ENCODE measurements around the gene SLC49A3.
"Not testable (repeated sequence)": the region's sequence is repeated elsewhere in the genome, so short reads cannot be mapped to it uniquely, and the experiment has no call there.

Gene SLC49A3

DNA sequence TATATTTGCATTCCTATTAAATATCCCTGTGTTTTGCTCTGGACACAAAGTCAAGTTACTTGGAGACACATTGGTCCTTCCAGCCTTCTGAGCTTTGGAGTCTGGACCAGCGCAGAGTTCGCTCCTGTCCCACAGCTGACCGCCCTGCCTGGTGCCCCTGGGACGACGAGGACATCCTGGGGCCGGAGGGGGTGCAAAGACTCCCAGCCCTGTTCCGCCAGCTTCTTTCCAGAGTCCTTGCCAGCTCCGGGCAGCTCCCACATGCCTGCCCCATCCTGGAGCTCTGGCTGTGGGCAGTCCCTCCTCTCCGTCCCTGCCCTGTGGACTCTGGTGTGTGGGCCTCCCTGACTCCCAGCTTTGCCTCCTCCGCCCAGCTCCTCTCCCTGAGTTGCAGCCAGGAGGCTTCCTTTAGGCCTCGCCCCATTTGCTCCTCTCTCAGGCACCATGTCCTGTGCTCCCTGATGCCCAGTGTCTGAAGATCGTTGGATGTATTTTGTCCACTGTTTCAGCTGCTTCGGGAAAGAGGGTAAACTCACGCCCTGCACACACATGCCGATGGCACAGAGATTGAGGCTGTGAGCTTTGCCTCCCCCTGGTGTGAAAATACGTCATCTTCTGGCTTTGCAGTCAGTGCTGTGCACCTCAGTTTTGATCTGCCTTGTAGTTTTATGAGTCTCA is 11.8 kb upstream of the SLC49A3 start:
- no peak for DNase-seq

DNA sequence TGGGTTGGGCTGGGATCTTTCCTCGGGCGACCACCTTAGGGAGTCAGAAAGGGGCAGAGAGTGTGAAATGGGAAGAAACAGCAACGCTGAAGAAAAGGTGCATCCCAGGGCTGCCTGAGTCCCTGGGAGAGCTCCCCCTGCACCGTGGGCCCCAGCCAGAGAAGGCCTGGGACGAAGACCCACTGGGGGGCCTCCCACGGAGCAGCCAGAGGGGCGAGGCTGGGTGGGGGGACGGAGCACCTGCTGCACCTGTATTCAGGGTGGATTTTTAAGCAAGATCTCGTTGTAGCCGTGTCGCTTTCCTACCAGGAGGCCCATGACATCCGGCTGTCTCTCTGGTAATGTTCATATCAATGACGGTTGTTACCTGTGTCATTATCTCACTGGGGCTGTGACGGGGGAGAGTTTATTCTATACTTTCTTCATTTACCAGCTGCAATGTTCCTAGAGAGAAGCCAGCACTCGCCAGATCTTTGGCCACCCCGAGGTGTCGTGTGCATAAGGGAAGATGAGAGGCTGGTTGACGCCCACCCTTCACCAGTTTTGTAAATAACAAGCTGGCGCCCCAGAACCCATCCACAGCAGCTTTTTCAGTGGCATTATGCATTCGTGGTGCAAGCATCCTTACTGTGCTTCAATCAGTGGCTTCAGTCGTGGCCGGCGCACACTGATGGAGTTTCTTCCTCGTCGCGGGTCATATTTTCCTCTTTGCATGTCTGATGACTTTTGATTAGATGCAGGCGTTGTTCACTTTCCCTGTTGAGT is 11.0 kb upstream of the SLC49A3 start:
- DNase-seq: no peak

DNA sequence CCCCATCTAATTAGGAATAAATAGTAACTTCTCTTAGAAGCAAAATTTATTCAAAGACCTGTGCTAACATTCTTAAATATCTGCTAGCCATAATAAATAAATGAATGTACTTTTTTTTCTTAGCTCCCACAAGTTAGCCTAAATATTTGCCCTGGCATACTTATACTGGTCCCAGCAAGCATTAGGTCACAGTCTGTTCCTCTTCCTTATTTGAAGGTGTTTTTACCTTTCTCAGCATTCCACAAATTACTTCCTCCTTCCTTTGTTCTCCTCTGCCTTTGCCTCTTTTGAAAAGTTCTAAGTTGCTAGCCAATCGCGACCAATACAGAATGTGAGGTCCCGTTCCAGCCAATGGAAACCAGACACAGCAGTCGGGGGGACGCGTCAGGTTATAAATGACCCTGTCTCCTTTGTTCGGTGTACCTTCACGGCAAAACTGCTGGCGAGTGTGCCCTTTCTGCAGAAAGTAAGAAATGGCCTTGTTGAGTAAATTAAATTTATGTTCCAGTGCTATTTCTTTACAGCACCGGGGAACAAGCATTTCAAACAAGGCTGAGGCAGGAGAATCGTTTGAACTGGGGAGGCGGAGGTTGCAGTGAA is 5.5 kb upstream of the SLC49A3 start:
- not testable (repeated sequence) for DNase-seq

DNA sequence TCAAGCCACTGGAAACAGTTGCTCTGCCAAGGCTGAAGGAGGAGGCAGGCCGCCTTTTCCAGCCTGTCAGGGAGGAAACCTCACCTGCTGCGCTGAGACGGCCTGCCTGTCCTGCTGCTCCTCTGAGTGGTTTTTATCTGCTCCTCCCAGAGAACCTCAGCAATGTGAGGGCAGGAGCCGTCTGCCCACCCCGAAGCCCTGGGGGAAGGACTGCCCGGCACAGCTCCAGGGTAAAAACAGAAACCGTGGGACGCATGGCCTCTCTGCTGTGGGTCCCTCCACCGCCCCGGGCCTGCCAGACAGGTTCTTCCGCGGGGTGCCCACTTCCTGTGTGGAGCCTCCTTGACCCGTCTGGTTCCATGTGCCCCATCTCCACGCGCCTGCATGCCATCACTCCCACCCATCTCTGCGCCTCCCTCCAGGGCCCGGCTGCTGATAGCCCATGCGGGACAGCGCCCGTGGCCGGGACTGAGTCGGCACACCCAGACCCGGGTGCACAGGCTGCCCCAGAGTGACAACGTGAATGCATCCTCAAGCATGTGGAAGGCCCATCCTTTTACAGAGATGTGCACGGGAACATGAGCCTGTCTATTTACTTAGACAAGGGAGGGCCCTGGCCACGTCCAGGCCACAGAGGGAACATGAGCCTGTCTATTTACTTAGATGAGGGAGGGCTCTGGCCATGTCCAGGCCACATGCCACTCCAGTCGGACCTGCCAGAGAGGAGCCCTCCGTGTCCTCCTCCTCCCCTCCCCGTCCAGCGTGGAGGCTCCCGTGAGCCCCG is 4.0 kb upstream of the SLC49A3 start:
- no peak for DNase-seq

DNA sequence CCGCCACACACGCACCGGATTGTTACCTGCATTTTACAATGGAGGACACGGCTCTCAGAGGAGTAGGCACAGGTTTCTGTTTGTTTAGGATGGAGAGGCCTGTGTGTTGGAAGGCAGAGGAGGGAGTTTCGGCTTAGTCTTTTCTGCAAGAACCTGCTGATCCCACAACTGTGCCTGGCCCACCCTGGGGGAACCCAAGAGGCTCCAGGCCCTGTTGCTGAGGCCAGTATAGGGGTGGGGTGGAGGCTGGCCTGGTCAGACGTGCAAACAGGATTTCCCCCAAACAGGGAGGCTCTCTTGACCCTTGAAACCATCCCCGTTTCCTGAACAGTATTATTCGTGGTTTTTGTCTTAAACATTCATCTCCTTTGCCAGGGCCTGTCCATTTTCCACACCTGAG is 772 bp upstream of the SLC49A3 start:
- no peak for DNase-seq

DNA sequence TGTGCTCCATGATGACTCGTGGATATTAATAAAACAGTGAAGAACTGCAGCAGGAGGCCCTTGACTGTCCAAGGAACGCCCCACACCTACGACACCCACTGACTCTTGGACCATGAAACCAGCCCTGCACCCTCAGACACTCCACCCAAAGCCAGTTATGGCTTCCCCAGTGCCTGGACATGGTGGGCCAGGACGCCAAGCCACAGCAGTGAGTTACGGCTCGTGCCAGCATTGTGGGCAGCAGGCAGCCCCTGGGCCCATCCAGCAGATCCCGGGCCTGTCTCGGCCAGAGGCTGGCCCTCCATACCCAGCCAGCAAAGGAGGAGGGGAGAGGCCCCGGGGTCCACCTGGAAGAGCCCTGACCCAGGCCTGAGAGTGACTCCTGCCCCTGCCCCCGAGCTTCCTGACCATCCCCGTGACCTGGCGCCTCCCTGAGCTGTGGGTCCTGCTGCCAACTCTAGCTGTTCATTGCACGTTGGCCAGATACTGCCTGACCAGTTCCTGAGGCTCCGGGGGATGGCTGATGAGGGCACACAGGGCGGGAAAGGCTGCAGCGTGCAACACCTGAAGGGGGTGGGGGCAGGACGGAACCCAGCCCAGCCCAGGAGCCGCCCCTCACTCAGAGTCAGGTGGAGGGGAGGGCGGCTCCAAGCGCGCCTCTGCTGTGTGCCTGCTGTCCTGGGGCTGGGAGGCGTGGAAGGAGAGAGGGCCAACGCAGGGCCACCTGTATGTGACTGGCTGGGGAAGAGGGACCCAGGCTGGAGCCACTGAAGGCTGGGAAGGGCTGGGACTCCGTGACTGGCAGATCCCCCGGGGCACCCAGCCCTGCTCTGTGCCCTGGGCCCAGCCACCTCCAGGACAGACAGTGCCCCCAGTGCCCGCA is 739 bp downstream of the SLC49A3 start:
- DNase-seq: no peak

DNA sequence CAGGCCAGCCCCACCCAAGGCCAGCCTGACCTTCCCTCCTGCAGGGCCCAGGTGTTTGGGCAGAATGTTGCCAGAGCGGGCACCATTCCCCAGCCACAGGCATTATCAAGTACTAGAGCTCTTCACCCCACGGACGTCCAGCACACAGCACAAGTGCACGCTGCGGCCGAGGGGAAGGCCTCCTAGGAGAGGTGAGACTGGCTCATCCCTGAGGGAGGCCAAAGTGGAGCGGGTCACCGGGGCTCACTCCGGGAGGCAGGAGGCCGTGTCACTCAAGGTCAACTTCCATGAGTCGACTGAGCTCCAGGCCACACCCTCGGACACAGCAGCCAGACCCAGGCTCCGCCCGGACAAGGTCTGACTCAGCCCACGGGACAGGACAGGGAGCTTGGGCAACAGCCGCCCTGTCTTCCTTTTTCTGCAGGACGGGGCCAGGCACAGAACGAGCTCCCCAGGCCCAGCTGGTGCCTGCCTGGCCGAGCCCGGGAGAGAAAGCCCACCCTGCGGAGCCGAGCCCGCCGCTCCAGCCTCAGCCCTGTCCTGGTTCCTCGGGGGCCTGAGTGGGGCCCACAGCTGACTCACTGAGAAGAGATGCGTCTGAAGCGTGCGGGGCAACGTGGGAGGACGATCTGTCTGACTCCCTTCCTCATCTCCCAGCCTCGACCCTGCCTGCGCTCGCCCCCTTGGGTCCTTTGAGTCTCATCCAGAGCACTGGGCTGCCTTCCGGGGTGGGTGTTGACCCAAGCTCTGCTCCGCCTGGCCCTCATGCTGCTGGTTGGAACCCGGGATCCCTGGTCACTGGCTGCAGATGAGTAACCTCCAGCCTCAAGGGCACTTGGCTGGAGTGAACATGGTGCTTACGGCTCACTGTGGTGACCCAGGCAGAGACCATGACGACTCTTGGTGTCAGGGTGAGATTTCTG is 1.6 kb downstream of the SLC49A3 start:
- no peak for DNase-seq

DNA sequence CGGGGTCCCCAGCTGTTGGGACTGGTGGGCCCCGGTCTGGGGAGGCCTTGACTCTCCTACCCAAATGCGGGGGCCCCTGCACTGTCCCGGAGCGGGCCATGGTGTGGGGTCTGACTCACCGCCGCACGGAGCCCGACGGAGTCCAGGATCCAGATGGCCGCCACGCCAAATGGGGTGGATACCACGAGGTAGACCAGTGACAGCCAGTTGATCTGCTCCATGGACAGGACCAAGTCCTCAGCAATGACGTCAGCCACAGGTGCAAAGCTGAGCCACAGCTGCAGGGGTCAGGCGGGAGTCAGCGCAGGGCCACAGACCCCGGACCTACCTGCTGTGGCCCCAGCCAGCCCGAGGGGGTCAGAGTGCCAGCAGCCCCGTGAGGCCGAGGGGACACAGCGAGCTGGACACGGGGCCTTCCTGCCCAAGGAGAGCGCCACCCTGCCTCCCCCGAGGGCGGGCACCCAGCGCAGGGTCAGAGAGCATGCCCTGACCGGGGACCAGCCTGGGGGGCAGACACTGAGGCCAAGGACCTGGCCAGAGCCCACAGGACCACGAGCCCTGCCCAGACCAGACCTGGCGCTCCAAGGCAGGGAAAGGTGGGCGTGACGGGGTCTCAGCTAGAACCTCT is 2.4 kb downstream of the SLC49A3 start:
- no peak for DNase-seq

DNA sequence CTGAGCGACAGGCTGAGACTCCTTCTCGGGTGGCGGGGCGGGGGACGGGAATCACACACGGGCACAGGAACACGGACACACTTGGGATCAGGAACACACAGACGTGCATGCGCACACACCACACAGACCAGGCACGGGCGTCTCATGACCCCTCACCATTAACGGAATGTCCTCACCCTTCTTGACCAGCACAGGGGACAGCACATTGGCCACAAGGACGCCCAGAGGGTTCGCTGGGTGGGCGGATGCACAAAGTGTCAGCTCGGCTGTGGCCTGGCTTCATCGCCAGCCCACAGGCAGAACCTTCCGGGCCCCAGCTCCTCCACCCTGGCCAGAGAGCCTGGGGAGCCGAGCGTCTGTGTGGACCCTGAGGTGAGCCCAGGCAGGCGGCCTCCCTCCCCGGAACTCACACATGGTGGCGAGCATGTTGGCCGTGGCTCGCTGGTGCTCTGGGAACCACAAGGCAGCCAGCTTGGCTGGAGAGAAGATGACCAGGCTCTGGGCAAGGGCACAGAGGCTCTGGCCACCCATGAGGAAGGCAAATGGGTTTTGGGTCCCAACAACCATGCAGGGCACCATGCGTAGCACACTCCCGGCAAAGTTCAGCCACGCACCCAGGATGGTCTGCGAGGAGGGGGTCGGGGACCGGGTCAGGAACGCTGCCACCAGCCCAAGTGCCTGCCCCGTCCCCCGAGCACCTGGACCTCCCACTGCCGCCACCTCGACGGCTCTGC is 3.1 kb downstream of the SLC49A3 start:
- DNase-seq: no peak

DNA sequence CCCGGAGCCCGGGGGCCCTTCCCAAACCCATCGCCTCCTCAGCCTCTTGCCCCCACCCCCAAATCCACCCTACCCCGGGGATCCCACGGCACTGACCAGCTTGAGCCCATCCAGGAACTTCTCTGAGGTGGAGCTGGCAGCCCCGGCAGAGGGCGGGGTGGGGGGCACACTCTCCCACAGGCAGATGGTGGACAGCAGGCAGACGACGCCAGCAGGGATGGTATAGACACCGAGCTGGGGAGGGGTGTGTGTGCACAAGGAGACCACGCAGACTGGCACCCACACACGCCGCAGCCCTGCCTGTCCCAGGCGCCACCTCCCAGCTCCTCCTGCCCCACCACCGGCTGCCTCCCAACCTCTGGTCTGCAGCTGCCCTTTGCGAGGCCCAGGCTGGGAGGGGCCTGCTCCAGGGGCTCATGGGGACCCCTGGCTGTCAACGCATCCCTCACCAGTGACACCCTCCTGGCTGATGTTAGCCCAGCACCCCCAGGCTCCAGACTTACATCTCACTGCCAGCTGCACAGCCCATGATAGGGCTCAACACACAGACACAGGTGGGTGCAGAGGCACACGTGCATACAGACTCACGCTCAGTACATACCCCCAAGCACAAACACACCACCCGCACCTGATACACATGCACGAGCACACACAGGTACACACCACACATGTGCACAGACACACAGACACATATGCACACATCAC is 4.2 kb downstream of the SLC49A3 start:
- no peak for DNase-seq

DNA sequence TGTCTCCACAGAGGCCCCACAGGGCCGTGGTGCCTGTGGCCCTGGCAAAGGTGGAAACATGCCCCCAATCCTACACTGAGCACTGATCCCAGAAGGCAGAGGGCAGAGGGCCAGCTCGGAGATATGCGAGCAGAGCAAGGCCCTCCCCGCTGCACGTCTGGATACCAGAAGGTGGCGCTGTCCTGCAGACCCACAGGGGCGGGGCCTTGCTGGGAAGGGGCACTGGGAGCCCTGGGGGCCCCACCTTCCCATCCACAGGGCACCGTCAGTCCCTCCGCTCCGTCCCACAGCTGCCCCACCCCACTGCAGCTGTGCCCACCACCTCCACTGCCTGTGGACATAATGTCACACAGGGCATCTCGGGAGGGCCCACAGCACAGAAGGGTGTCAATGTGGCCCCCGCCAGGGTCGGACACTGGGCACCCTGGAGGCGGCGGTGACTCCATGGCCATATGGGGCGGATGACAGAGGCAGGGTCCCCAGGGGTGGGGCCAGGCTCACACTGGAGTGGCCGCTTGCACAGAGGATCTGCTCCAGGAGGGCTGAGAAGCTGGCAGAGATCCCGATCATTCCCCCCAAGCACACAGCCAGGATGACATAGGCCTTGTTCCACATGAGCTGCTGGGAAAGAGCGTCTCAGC is 4.8 kb downstream of the SLC49A3 start:
- DNase-seq: peak in 1 of 2 donors; percentile 48

DNA sequence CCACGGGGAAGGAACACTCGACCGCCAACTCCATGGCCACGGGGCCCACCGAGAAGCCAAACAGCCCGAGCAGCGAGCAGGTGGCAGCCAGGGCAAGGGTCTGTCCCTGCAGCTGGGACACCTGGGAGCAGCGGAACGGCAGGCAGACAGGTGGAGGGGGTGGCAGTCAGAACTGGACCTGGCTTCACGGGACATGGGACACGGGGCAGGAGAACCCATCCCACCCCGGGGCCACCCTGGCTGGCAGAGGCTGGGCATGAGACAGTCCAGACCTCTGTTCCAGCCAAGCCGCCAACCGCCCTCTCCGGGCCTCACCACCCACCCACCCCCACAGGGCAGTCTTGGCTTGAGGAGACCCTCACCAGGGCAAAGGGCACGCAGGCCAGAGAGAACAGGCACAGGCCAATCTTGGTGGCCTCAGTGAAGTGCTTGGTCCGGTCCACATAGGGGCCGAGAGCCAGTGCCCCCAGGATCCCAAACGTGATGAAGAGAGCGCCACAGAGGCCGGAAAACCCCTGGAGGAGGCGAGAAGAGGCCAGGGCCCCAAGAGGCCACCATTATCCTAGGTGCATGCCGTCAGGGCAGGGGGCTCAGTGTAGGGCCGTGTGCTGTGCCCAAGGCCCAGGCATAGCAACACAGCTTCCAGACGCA is 5.6 kb downstream of the SLC49A3 start:
- DNase-seq: no peak

DNA sequence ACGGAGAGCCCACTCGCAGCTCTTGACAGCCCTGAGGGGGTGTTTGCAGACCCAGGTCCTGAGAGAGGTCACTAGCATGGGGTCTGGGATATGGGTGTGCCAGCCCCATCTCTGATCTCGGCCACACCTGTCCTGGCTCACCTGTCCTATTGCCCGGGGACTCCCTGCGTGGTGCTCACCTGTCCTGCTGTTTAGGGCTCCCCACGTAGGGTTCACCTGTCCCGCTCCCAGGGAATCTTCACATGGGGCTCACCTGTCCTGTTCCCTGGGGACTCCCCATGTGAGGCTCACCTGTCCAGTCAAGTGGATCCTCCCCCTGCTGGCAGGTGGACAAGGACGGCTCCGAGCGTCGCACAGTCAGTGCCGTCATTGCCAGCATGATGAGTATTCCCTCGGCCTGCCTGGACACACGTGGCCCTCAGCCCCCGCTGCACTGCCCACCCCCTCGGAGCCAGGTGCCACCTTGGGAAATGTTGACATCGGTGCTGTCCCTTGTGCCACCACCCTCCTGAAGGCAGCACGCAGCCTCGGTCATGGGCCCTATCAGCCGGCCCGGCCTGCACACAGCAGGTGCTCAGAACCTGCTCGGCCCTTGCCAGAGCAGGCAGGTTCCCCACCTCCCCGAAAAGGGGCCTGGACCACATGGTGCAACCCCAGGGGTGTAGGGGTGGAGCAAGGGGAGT is 6.3 kb downstream of the SLC49A3 start:
- DNase-seq: no peak

DNA sequence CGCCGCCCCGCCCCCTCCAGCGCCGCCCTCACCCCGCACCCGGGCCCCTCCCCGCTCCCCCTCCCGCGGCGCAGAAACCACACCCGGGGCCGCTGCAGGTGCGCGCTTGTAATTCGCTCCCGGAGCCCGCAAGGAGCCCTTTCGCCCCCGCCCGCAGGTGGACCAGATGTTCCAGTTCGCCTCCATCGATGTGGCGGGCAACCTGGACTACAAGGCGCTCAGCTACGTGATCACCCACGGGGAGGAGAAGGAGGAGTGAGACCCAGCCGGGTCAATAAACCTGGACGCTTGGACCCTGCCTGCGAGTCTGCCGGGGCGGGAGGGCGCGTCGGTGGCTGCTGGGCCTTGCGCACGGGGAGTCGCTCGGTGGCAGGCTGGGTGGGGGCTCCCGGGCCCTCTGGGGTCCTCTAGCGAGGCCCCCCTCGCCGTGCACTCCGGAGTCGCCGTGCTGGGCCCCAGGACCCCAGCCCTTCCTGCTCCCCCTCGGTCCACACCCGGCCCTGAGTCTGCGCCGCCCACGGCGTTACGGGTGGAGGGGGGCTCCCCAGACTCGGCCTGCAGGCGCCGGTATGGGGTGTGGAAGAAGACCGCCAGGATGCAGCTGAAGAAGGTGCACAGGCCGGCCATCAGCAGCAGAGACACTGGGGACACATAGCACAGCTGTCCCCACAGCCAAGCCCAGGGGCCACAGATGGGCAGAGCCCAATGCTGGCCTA is 7.1 kb downstream of the SLC49A3 start:
- DNase-seq: no peak

DNA sequence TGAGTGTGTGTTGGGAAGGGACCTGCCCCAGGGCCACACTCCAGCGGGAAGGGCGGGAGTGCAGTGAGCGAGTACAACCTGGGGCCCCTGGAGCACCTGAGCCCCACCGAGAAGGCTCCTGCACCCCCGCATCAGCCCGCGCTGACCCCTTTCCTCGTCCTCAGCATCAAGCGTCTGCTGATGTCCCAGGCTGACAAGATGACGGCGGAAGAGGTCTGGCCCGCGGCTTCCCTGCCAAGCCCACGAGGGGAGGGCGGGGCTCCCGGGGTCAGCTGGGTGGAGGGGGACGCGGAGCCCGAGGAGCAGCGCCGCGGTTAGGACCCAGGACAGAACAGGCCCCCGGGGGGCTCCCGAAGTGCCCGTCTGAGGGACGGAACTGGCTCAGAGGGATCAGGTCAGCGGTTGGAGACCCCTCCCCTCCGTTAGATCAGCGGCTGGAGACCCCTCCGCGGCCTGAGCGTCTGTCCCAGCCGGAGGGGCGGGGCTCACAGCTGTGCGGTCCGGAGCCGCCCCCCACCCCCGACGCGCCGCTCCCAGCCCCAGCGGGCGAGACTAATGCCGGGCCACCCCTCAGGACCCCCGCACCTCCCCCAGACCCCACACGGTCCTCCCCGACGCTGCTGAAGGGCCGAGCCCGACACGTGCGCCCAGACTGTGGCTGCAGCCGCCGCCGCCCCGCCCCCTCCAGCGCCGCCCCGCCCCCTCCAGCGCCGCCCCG is 7.9 kb downstream of the SLC49A3 start:
- no peak for DNase-seq

DNA sequence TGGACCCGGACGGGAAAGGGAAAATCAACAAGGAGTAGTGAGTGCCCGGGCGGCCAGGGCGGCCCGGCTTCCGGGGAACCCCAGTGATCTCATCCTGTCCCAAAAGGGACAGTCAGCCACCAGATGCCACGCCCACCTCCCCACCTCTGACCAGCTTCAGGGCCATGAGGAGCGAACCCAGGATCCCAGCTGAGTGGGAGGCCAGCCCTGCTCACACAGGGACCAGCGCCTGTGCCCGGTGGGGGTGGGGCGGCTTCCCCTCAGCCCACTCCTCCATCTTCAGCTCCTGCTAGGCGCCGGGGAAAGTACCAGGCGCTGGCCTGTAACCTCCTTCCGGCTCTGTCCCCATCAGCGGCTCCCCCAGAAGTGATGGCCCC is 8.4 kb downstream of the SLC49A3 start:
- no peak for DNase-seq
